ENCODE measurements around the gene KCNMA1.

DNA sequence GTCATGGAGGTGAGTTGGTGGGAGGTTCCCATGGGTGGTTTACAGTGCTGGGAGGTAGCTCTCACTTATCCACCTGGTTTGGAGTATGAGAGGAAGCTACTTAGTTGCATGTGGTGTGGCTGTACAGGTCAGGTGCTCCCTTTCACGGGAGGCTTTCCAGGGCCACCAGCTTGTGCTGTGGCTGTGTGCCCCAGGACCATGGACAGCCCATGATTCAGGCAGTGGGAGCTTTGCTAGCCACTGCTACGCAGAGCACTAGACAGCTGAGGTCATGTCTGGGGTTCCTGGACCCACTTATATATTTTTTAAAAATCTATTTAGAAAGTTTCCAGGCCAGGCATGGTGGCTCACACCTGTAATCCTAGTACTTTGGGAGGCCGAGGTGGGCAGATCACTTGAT lies 42.5 kb upstream of the KCNMA1 start:
- TF ChIP-seq YY1 (IDR thresholded peaks at IDR 0.05; ENCODE audit: low read depth) (no peak), RAD21 (IDR thresholded peaks at IDR 0.05; ENCODE audit: low read depth) (no peak), FOXM1 (IDR thresholded peaks at IDR 0.05; ENCODE audit: borderline replicate concordance, low read depth) (no peak), CREB1 (IDR thresholded peaks at IDR 0.05; ENCODE audit: low read depth) (no peak)

Measured in Ishikawa (cell line).